Breast epithelium (tissue), 3 donors: ENCODE data around the gene MGAT5B.

ENCODE experiments used
- POLR2AphosphoS5 ChIP-seq, 3 donors: sonication (generic); formaldehyde crosslinking; IDR thresholded peaks; one replicate each; pipeline ENCODE4 v1.6.1; 2017; ENCODE audit warnings: antibody characterized with exemption in 3 of 3
- TF ChIP-seq, protein P1 (sequence below), 3 donors: fragments of 450-650 bp; IDR thresholded peaks; one replicate each; pipeline ENCODE4 v1.5.1; 2016 to 2017; ENCODE audit warnings: antibody characterized with exemption in 3 of 3, mild to moderate bottlenecking in 3 of 3, moderate library complexity in 3 of 3

DNA sequence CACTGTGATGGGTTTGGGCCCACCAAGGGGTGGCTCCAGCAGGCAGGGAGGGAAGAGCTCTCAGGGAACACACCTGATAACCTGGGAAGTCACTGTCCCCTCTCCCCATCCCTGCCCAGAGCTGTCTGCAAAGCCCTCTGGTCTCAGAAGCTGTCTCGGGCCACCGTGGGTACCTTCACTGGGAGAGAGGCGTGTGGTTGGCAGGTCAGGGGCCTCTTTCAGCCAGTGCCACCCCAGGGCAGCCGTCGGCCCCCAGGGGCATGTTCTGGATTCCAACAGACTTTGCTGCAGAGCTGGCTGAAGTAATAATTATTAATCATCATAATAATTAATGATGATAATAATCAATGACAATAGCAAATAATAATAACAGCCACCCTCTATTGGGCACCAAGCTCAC, 21.1 kb downstream of the MGAT5B start:
- no peak for TF ChIP-seq POLR2AphosphoS5 (IDR thresholded peaks at IDR 0.05)
- TF ChIP-seq, protein P1, sequence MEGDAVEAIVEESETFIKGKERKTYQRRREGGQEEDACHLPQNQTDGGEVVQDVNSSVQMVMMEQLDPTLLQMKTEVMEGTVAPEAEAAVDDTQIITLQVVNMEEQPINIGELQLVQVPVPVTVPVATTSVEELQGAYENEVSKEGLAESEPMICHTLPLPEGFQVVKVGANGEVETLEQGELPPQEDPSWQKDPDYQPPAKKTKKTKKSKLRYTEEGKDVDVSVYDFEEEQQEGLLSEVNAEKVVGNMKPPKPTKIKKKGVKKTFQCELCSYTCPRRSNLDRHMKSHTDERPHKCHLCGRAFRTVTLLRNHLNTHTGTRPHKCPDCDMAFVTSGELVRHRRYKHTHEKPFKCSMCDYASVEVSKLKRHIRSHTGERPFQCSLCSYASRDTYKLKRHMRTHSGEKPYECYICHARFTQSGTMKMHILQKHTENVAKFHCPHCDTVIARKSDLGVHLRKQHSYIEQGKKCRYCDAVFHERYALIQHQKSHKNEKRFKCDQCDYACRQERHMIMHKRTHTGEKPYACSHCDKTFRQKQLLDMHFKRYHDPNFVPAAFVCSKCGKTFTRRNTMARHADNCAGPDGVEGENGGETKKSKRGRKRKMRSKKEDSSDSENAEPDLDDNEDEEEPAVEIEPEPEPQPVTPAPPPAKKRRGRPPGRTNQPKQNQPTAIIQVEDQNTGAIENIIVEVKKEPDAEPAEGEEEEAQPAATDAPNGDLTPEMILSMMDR (IDR thresholded peaks at IDR 0.05), result no peak
